ENCODE data around the gene TREML4. TPM values are rescaled to one million over a fixed set of nuclear protein-coding genes. Genes with fewer than 3 reads are reported as not detected.

The TREML4 gene
- total RNA-seq, 1 donor from 2014 or later, result not detected

DNA sequence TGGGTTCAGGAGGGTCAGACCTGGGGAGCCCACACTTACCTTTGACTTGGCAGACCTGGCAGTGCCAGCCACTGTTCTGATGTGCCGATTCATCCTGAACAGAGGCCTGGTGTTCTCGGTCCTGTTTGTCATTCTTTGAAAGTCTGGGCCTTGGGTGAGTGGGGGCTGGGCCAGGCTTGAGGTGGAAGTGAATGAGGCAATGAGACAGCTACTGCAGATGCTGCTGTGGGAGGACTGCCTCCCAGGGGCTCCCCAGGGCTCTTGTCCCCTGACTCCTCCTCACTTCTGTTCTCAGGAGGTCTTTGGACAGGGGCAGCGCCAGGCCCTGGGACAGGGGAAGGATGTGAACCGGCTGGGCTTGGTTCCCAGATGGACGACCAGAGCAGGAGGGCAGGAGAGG lies 5.6 kb upstream of the TREML4 start:
- Histone ChIP-seq H3K4me3 (ENCODE audit: low read depth, low read length) (no peak overlapping the region), H3K27me3 (ENCODE audit: control insufficient read depth, insufficient read depth, low read length) (no peaks in the 10 kb centered on the region), H3K36me3 (ENCODE audit: control insufficient read depth, insufficient read depth, low read length) (no peaks in the 10 kb centered on the region)
- no peak for DNase-seq (ENCODE audit: low read depth)
- TF ChIP-seq, protein P1, sequence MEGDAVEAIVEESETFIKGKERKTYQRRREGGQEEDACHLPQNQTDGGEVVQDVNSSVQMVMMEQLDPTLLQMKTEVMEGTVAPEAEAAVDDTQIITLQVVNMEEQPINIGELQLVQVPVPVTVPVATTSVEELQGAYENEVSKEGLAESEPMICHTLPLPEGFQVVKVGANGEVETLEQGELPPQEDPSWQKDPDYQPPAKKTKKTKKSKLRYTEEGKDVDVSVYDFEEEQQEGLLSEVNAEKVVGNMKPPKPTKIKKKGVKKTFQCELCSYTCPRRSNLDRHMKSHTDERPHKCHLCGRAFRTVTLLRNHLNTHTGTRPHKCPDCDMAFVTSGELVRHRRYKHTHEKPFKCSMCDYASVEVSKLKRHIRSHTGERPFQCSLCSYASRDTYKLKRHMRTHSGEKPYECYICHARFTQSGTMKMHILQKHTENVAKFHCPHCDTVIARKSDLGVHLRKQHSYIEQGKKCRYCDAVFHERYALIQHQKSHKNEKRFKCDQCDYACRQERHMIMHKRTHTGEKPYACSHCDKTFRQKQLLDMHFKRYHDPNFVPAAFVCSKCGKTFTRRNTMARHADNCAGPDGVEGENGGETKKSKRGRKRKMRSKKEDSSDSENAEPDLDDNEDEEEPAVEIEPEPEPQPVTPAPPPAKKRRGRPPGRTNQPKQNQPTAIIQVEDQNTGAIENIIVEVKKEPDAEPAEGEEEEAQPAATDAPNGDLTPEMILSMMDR (IDR thresholded peaks at IDR 0.05; ENCODE audit: insufficient read depth, low read length, poor library complexity, severe bottlenecking), result no peak

DNA sequence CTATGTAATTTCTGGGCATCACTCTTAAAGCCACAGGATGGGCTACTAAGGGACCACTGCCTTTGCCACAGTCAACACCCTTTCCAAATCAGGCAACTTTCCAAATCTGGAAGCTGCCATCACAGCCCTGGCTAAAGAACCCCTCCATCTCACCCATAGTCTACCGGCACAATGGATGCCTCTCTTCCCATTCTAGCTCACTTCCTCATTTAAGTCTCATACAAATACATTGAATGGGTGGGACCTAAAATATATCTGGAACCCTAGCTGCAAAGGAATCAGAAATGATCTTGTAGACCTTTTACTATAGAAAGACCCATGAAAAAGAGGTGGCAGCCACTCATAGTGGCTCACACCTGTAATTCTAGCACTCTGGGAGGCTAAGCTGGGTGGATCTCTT lies 3.3 kb upstream of the TREML4 start:
- DNase-seq (ENCODE audit: low read depth), result no peak
- no peak overlapping the region for H3K4me3 ChIP-seq (ENCODE audit: low read depth, low read length)
- H3K36me3 ChIP-seq (ENCODE audit: control insufficient read depth, insufficient read depth, low read length), result no peaks in the 10 kb centered on the region
- TF ChIP-seq, protein P1 (IDR thresholded peaks at IDR 0.05; ENCODE audit: insufficient read depth, low read length, poor library complexity, severe bottlenecking), result no peak
- no peaks in the 10 kb centered on the region for H3K27me3 ChIP-seq (ENCODE audit: control insufficient read depth, insufficient read depth, low read length)

DNA sequence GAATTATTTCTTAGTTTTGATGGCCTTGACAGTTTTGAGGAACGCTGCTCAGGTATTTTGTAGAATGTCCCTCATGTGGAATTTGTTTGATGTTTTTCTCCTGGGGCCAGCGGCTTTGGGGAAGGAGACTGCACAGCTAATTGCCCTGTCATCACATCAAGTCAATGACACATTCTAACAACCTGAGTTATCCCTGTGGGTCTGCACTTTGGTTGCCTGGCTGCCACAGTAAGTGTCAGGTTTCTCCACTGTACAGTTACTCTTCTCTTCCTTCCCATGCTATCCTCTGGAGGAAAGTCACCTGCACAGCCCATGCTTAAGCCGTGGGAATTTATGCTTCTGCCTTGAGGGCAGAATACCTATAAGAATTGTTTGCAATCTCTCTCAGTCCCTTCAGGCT lies 1.4 kb upstream of the TREML4 start:
- DNase-seq (ENCODE audit: low read depth), result no peak
- Histone ChIP-seq H3K36me3 (ENCODE audit: control insufficient read depth, insufficient read depth, low read length) (no peaks in the 10 kb centered on the region), H3K4me3 (ENCODE audit: low read depth, low read length) (no peak overlapping the region), H3K27me3 (ENCODE audit: control insufficient read depth, insufficient read depth, low read length) (no peaks in the 10 kb centered on the region)
- TF ChIP-seq, protein P1 (IDR thresholded peaks at IDR 0.05; ENCODE audit: insufficient read depth, low read length, poor library complexity, severe bottlenecking), result no peak

DNA sequence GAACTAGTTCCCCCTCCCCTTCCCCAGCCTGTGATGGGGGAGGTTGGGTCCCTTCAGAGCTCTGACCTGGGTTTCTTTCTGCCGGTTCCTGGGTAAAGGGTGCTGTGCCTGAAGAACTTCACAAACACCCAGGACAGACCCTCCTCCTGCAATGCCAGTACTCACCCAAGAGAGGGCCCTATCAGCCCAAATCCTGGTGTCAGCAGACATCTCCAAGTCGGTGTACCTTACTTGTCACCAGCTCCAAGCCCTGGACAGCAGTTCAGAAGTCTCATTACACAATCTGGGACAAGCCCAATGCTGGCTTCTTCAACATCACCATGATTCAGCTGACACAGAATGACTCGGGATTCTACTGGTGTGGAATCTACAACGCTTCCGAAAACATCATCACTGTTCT lies 467 bp downstream of the TREML4 start:
- no peaks in the 10 kb centered on the region for H3K36me3 ChIP-seq (ENCODE audit: control insufficient read depth, insufficient read depth, low read length)
- no peak for DNase-seq (ENCODE audit: low read depth)
- TF ChIP-seq, protein P1 (IDR thresholded peaks at IDR 0.05; ENCODE audit: insufficient read depth, low read length, poor library complexity, severe bottlenecking), result no peak
- no peak overlapping the region for H3K4me3 ChIP-seq (ENCODE audit: low read depth, low read length)
- H3K27me3 ChIP-seq (ENCODE audit: control insufficient read depth, insufficient read depth, low read length), result no peaks in the 10 kb centered on the region

DNA sequence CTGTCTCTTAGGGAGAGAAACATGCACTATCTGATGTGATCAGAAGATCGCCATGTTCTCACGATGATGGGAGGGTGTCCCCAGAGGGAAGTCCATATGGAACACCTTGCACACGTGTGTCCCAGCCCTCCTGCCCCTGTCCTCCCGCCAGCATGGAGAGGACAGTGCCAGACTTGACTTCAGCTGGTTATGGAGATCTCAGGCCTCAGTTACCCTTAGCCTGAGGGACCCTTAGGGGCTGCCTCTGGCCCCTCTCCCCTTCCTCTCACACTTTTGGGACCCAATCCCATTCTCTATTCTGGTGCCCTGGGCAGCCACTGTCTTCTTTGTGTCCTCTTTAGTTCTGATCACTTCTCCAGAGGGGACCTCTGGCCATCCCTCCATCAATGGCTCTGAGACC lies 1.6 kb downstream of the TREML4 start:
- DNase-seq (ENCODE audit: low read depth), result no peak
- Histone ChIP-seq H3K27me3 (ENCODE audit: control insufficient read depth, insufficient read depth, low read length) (no peaks in the 10 kb centered on the region), H3K36me3 (ENCODE audit: control insufficient read depth, insufficient read depth, low read length) (no peaks in the 10 kb centered on the region), H3K4me3 (ENCODE audit: low read depth, low read length) (no peak overlapping the region)
- TF ChIP-seq, protein P1 (IDR thresholded peaks at IDR 0.05; ENCODE audit: insufficient read depth, low read length, poor library complexity, severe bottlenecking), result no peak

DNA sequence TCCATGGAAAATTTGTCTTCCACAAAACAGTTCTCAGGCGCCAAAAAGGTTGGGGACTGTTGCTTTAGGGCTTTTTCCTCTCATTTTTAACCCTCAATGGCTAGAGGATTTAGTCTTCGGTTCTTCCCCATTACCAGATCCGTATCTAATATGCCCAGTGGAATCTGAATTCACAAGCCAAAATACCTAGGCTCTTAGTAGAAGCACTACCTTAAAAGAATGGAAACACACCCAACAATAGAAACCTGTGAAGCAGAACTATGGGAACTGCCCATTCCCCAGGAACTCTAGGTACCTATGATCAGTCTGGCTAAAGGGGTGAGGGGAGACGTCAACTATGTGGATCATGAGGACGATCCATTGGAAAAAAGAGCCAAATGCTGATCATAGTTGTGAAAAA lies 3.1 kb downstream of the TREML4 start:
- peaks cover 3% of the 10 kb centered on the region for H3K27me3 ChIP-seq (ENCODE audit: control insufficient read depth, insufficient read depth, low read length)
- no peaks in the 10 kb centered on the region for H3K36me3 ChIP-seq (ENCODE audit: control insufficient read depth, insufficient read depth, low read length)
- no peak for DNase-seq (ENCODE audit: low read depth)
- H3K4me3 ChIP-seq (ENCODE audit: low read depth, low read length), result no peak overlapping the region
- TF ChIP-seq, protein P1 (IDR thresholded peaks at IDR 0.05; ENCODE audit: insufficient read depth, low read length, poor library complexity, severe bottlenecking), result no peak

All from kidney epithelial cell (primary cell).